M059J (cell line): ENCODE data around the gene FRMPD1. TPM values are rescaled to one million over a fixed set of nuclear protein-coding genes. Genes with fewer than 3 reads are reported as not detected.
A peak's percentile ranks its signal among the peaks of the same experiment; 100 is the strongest.

ENCODE experiments used
- DNase-seq: peaks from one replicate; pipeline ENCODE4 v3.0.0-alpha.2; 2012; ENCODE audit warnings: low read depth
- total RNA-seq: library from RNA; depleted of rRNA; stranded (reverse); fragments of >200 nt; shearing (Covaris generic); gene quantifications from 2 replicates; pipeline ENCODE4 v1.2.3, GENCODE V29; 2014

FRMPD1 gene
- total RNA-seq, 1 experiment from 2014 or later, result not detected

GRCh38 chr9:37678789-37679273 lies 28.1 kb downstream of the FRMPD1 start:
- DNase-seq, result peak; percentile 6

GRCh38 chr9:37679649-37680402 lies 29.1 kb downstream of the FRMPD1 start:
- DNase-seq, result no peak

DNA sequence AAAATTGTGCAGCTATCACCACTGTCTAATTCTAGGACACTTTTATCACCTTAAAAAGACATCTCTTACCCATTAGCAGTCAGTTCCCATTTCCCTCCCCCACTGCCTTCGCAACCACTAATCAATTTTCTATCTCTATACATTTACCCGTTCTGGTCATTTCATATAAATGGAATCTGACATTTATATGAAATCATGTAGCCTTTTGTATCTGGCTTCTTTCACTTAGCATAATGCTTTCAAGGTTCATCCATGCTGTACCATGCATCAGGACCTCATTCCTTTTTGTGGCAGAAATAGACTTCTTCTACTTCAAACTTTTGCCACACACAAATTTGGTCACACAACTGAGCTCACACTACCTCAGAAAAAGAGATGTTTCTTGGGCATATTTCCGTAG lies 32.2 kb downstream of the FRMPD1 start:
- DNase-seq, result no peak

DNA sequence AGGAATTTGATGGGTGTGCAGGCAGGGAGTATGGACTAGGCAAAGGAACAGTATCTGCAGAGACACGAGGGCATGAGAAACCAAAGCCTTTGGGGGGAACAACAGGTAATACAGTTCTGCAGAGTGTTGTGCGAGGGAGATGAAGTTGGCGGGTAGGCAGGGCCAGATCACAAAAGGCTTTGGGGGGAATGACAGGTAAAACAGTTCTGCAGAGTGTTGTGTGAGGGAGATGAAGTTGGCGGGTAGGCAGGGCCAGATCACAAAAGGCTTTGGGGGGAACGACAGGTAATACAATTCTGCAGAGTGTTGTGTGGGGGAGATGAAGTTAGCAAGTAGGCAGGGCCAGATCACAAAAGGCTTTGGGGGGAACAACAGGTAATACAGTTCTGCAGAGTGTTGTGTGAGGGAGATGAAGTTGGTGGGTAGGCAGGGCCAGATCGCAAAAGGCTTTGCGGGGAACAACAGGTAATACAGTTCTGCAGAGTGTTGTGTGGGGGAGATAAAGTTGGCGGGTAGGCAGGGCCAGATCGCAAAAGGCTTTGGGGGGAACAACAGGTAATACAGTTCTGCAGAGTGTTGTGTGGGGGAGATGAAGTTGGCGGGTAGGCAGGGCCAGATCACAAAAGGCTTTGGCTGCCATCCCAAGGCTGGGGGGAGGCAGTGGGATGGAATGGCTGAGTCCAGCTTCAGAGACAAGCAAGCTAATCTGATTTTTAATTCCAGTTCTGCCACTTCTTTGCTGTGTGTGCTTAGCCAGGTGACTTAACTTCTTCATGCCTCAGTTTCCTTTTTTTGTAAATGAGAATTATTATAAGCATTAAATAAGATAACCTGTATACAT lies 33.0 kb downstream of the FRMPD1 start:
- DNase-seq, result no peak

DNA sequence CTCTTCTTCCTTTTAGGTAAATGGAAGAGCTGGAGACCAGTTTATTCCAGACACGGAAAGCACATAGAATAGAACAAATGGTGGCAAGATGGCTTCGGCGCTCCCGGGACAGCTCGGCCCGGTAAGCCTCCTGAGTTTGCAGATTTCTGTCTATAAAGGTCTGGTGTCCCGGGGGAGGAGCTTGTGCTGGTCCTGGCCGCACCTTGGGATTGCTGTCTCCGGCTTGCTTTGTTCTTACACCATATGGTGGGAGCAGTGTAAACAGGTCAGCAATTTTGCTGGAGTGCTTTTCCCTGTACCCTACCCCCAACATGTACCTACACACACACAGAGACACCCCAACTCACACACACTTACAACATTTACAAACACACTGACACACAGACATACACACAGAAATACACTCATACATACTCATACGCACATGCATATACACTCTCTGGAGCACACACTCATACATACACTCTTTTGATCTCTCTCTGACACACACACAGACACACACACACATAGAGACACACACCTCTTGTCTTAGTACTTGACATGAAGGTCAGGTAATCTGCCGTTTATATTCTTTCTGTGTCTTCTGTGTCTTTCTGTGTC lies 42.0 kb downstream of the FRMPD1 start:
- DNase-seq, result no peak

DNA sequence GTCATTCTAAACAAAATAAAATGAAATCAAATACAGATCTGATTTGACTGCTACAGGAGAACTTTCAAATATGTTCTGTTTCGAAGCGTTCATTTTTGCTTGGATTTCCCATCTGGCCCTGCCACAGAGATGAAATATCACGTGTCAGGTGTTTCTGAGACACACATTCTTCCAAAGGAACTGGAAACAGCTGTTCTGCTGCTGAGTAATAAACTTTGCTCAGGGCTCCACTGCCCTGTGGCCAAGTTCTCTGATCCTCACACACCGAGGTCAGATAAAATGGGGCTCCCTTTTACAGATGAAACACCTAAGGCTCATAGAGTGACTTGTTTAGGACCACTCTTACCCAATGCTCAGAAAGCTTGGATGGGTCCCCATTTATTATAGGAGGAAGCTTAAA lies 42.5 kb downstream of the FRMPD1 start:
- no peak for DNase-seq

GRCh38 chr9:37694355-37694754 lies 43.6 kb downstream of the FRMPD1 start:
- DNase-seq, result no peak

GRCh38 chr9:37696528-37696927 lies 45.8 kb downstream of the FRMPD1 start:
- DNase-seq, result no peak

- DNase-seq, result no peak
Observed at GRCh38 chr9:37700131-37700530, 49.4 kb downstream of the FRMPD1 start.

DNA sequence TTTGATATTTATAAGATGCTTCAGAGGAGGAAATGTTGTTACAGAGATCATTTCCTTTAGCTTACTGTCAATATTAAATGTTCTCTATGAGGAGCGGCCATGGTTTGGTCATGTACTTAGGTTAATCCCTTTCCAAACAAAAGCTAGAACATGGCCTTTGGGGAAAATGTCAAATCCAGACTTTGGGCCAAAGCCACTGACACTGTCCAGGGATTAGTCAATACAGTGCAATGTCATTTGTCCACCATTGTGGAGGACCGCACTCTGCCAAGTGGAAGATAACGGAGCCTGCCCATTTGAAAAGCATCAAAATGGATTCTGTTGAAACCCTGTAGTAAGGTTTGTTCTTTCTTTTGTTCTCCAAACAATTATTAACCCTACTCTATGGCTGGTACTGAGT lies 50.1 kb downstream of the FRMPD1 start:
- no peak for DNase-seq

DNA sequence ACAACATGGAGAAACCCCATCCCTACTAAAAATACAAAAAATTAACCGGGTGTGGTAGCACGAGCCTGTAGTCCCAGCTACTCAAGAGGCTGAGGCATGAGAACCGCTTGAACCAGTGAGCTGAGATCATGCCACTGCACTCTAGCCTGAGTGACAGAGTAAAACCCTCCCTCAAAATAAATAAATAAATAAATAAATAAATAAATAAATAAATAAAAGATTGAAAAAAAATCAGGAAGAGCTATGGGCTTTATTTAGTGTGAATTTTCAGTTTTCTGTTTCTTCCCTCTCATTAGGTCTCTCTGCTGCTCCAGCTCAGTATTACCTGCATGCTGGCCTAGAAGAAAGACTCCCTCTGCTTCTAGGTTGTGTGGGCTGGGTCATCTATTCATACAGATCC lies 55.0 kb downstream of the FRMPD1 start:
- DNase-seq, result no peak

DNA sequence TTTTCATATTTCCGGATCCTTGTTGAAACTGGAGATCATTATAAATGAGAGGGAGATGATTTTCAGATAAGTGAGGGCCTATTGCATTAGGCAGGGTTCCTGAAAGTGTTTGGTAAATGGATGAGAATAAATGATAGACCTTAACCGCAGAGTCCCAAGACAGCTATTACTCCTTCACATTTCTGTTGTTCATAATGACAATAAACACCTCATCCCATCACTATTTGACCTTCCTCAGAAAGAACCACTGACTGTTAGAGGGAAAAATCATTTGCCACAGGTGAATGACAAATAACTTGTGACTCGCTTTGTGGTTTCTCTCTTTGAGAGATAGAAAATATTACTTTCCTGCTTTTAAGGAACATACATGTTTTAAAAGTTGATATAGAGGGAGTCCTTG lies 55.5 kb downstream of the FRMPD1 start:
- DNase-seq, result peak; percentile 70

- no peak for DNase-seq
Observed at GRCh38 chr9:37707748-37708147, 57.0 kb downstream of the FRMPD1 start.

DNA sequence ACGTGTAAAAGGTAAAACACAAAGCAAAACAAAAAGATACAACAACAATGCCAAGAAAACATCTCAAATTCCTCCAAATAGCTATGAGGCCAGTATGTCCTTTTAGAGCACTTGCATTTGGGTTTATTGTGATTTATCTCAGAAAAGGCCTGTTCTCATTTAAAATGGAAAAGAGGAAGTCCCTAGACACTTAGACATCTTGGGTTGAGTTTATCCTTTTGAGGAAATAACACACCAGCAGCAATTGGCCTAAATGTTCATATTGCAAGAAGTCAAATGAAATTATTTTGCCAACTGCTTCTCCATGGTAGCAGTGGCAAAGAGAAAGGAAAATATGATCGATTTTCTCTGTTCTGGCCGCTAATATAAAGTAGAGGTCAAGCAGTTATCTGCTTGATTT lies 59.3 kb downstream of the FRMPD1 start:
- no peak for DNase-seq

DNA sequence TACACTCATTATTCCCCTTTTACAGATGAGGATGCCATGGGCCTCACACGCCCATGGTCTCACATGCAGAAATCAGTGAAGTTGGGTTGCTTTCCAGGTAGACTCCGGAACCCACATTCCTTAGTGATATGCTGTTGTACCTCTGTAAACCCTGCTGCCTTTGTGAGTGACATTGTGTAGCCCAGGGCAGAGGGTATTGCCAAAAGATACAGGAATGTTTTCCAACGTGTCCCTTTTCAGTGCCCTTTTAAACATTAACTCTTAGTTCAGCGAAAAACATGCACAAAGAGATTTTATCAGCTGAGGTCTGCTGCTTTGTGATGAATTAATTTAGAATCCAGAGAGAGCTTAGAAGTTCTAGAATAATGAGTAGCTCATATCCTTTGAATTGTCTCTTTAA lies 64.5 kb downstream of the FRMPD1 start:
- no peak for DNase-seq

- DNase-seq, result no peak
Observed at GRCh38 chr9:37715991-37716505, 65.3 kb downstream of the FRMPD1 start.

- DNase-seq, result no peak
Observed at GRCh38 chr9:37719526-37719925, 68.8 kb downstream of the FRMPD1 start.

- DNase-seq, result no peak
Observed at GRCh38 chr9:37727013-37727412, 76.3 kb downstream of the FRMPD1 start.

GRCh38 chr9:37729499-37729898 lies 78.7 kb downstream of the FRMPD1 start:
- DNase-seq, result no peak

DNA sequence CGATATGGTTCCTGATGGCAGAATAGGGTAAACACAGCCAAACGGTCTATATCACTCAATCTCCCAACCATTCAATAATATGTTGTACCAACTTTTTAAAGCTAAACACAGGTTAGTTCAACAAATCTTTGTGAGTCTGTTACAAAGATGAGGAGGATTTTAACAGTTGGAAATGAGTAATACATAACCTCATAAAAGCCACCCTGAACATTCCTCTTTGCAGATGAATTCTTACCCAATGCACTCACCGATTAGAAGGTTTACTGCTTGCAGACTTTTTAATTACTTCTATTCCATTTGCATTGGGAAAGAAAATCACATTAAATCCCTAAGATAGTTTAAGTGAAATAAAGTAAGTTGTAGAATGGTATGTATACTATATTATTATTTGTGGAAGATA lies 79.5 kb downstream of the FRMPD1 start:
- DNase-seq, result peak; percentile 69

DNA sequence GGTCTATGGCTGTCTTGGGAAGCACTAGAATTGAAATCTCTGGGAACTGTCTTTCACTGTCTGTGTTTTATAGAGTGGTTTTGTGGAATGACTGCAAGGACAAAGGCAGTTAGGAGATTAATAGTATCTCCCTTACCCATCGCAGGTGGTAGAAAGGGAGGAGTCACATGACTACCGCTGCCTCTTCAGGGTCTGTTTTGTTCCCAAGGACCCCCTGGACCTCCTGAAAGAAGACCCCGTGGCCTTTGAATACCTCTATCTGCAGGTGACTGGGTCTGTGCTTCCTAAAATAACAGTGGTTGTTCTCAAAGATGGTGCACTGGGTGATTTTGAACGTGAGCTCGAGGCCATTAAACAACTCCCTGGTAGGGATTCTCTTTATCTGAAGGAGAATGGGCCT lies 80.1 kb downstream of the FRMPD1 start:
- no peak for DNase-seq

DNA sequence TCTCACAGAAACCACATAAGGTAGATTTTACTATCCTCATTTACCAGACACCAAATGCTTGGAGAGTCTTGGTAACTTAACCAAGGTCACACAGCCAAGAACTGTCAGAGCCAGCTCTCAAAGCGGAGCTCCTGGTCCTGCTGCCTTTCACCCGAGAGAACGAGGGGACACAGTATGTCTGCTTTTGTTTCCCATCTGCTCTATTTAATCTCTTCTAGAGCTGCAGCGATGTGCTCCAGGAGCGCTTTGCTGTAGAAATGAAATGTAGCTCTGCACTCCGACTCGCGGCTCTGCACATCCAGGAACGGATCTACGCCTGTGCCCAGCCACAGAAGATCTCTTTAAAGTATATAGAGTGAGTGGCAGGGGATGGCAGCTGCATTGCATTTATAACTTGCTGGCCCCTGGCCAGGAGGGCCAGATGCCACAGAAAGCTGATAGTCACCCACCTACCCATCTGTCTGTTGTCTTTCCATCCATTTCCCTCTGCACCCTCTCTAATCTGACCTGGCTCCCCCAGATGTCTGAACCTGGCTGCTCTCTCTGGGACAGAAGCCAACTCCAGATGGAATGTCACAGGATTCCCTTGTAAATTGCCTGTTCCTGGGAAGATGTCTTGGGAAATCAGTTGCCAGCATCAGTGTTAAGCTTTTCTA lies 81.5 kb downstream of the FRMPD1 start:
- DNase-seq, result peak; percentile 11
